ENCODE results near the gene ZFHX2. TPM values are rescaled to one million over a fixed set of nuclear protein-coding genes. Genes with fewer than 3 reads are reported as not detected.

ZFHX2 gene
- polyA plus RNA-seq, 1 of the 3 experiments (the other 2 are of a cell fraction): 0.77 TPM

- Histone ChIP-seq H3K4me2 (no peak overlapping the region), H3K9me2 (no peaks in the 10 kb centered on the region), H3K9ac (no peak overlapping the region), H3K9me3 (no peaks in the 10 kb centered on the region), H4K20me1 (ENCODE audit: insufficient read depth) (no peaks in the 10 kb centered on the region), H3K79me2 (ENCODE audit: insufficient read depth) (no peaks in the 10 kb centered on the region), H2AFZ (ENCODE audit: low read depth) (no peak overlapping the region), H3F3A (replicated peaks; ENCODE audit: insufficient read depth) (no peaks in the 10 kb centered on the region), H3K4me3 (ENCODE audit: low read depth in 2 of 2, low read length in 1 of 2) (no peak overlapping the region), H3K27me3 (ENCODE audit: insufficient read depth) (no peaks in the 10 kb centered on the region), H3K27ac (ENCODE audit: low read depth in 2 of 2, low read length in 1 of 2) (no peak overlapping the region), H3K4me1 (ENCODE audit: control insufficient read depth in 1 of 2, insufficient read depth in 2 of 2, low read depth in 1 of 2, low read length in 1 of 2) (peaks cover 0 to 25% of the 10 kb centered on the region in 2 experiments; a peak in 2 of 4 replicates), H3K36me3 (replicated peaks in 1 of 2; ENCODE audit: control insufficient read depth in 1 of 2, insufficient read depth in 2 of 2, low read length in 1 of 2) (peaks cover 0 to 6% of the 10 kb centered on the region in 2 experiments)
- WGBS (ENCODE audit: low lambda C conversion rate): 83% methylated on average over 10 of the region's 10 CpGs
- no peak for DNase-seq
- TF ChIP-seq TEAD4 (IDR thresholded peaks at IDR 0.05; ENCODE audit: borderline replicate concordance, insufficient read depth): no peak
- no peak for TF ChIP-seq JUND (IDR thresholded peaks at IDR 0.05)
- TF ChIP-seq YY1 (IDR thresholded peaks at IDR 0.05; ENCODE audit: low read depth): no peak
- TF ChIP-seq RXRA (IDR thresholded peaks at IDR 0.05; ENCODE audit: borderline replicate concordance, low read depth): no peak
- TF ChIP-seq GATA2 (CRISPR knock-in tag; IDR thresholded peaks at IDR 0.05): no peak
- TF ChIP-seq RCOR1 (IDR thresholded peaks at IDR 0.05; ENCODE audit: low read length): no peak
- TF ChIP-seq PBX3 (IDR thresholded peaks at IDR 0.05): no peak
- TF ChIP-seq FOSL2 (IDR thresholded peaks at IDR 0.05; ENCODE audit: borderline replicate concordance, low read depth): no peak
- TF ChIP-seq FOXJ3 (CRISPR knock-in tag; IDR thresholded peaks at IDR 0.05): no peak
- TF ChIP-seq CHD2 (IDR thresholded peaks at IDR 0.05; ENCODE audit: low read length, partially characterized antibody): no peak
- TF ChIP-seq IRF3 (IDR thresholded peaks at IDR 0.05; ENCODE audit: low read depth, low read length): no peak
- no peak for TF ChIP-seq ZBTB33 (IDR thresholded peaks at IDR 0.05; ENCODE audit: borderline replicate concordance, low read depth)
- no peak for TF ChIP-seq USF2 (IDR thresholded peaks at IDR 0.05; ENCODE audit: borderline replicate concordance, low read depth, low read length)
- ChIA-PET CTCF (interaction anchor here (0.9 to 11.3 kb wide), 4 partner anchors 14 to 66 kb away, joined by 3 to 276 read pairs (median 46); no protein-coding TSS in a partner anchor), POLR2A (no interaction called here)
Measured at GRCh38 chr14:23546450-23547035, 5.0 kb downstream of the ZFHX2 start.

All from SK-N-SH (cell line).